ENCODE results near the gene TEX48.

- no peak for TF ChIP-seq SMC3 (IDR thresholded peaks at IDR 0.05; ENCODE audit: borderline replicate concordance, low read length)
- no peak for TF ChIP-seq ELK1 (IDR thresholded peaks at IDR 0.05; ENCODE audit: low read depth, low read length)
- no peak for TF ChIP-seq BCL3 (IDR thresholded peaks at IDR 0.05; ENCODE audit: borderline replicate concordance, insufficient read depth, low read depth, low read length, poor library complexity, severe bottlenecking)
Observed at GRCh38 chr9:114641967-114642366, 40.0 kb downstream of the TEX48 start.
